ENCODE results near the gene PLCB1.

The PLCB1 gene

GRCh38 chr20:8309634-8310033 is 177.6 kb downstream of the PLCB1 start:
- Histone ChIP-seq H4K91ac (ENCODE audit: low read depth, low read length) (no peak overlapping the region), H3K27me3 (ENCODE audit: insufficient read depth, low read length) (no peaks in the 10 kb centered on the region), H3K18ac (ENCODE audit: low read length) (no peak overlapping the region), H2BK5ac (ENCODE audit: low read depth, low read length, poor library complexity) (no peak overlapping the region), H3K79me1 (ENCODE audit: low read length) (no peaks in the 10 kb centered on the region), H3K4me1 (ENCODE audit: control insufficient read depth in 1 of 2, insufficient read depth in 2 of 2, low read length in 2 of 2) (no peaks in the 10 kb centered on the region), H2BK120ac (ENCODE audit: insufficient read depth, low read length, poor library complexity) (no peak overlapping the region), H3K79me2 (ENCODE audit: control insufficient read depth, insufficient read depth, low read length, poor library complexity) (no peaks in the 10 kb centered on the region), H3K9me3 (ENCODE audit: insufficient read depth, low read depth, low read length) (no peaks in the 10 kb centered on the region), H3K4me2 (ENCODE audit: low read length) (no peak overlapping the region), H3K14ac (ENCODE audit: low read length) (no peak overlapping the region), H2BK12ac (ENCODE audit: low read length) (no peak overlapping the region), H4K12ac (ENCODE audit: low read depth, low read length) (no peak overlapping the region), H3K23ac (ENCODE audit: low read length) (no peak overlapping the region), H2AFZ (ENCODE audit: insufficient read depth, low read length, poor library complexity) (no peak overlapping the region), H3K4ac (ENCODE audit: low read depth, low read length) (no peak overlapping the region), H3K9ac (ENCODE audit: low read length) (no peak overlapping the region), H2AK5ac (ENCODE audit: low read length) (no peak overlapping the region), H3K27ac (ENCODE audit: low read depth, low read length) (no peak overlapping the region), H4K8ac (ENCODE audit: low read depth, low read length) (no peak overlapping the region), H3K36me3 (ENCODE audit: control insufficient read depth in 1 of 2, insufficient read depth in 2 of 2, low read length in 2 of 2) (no peaks in the 10 kb centered on the region), H3K4me3 (ENCODE audit: low read depth, low read length) (no peak overlapping the region)
- no CpG with 5 or more reads among the region's 5 CpGs for WGBS (ENCODE audit: extremely low coverage, insufficient coverage, insufficient read length)
- peak in 1 of 2 donors; percentile 12 for DNase-seq

- no peak overlapping the region for H2BK120ac ChIP-seq (ENCODE audit: insufficient read depth, low read length, poor library complexity)
- H3K9ac ChIP-seq (ENCODE audit: low read length): no peak overlapping the region
- WGBS (ENCODE audit: extremely low coverage, insufficient coverage, insufficient read length): no CpG with 5 or more reads among the region's 4 CpGs
- H3K4me3 ChIP-seq (ENCODE audit: low read depth, low read length): no peak overlapping the region
- no peak overlapping the region for H2BK12ac ChIP-seq (ENCODE audit: low read length)
- H3K27me3 ChIP-seq (ENCODE audit: insufficient read depth, low read length): no peaks in the 10 kb centered on the region
- H4K91ac ChIP-seq (ENCODE audit: low read depth, low read length): no peak overlapping the region
- H2AK5ac ChIP-seq (ENCODE audit: low read length): no peak overlapping the region
- no peaks in the 10 kb centered on the region for H3K36me3 ChIP-seq (ENCODE audit: control insufficient read depth in 1 of 2, insufficient read depth in 2 of 2, low read length in 2 of 2)
- no peak for DNase-seq
- H4K8ac ChIP-seq (ENCODE audit: low read depth, low read length): no peak overlapping the region
- no peak overlapping the region for H3K14ac ChIP-seq (ENCODE audit: low read length)
- no peaks in the 10 kb centered on the region for H3K79me2 ChIP-seq (ENCODE audit: control insufficient read depth, insufficient read depth, low read length, poor library complexity)
- no peaks in the 10 kb centered on the region for H3K9me3 ChIP-seq (ENCODE audit: insufficient read depth, low read depth, low read length)
- no peak overlapping the region for H3K27ac ChIP-seq (ENCODE audit: low read depth, low read length)
- H3K4me2 ChIP-seq (ENCODE audit: low read length): no peak overlapping the region
- no peak overlapping the region for H3K4ac ChIP-seq (ENCODE audit: low read depth, low read length)
- no peak overlapping the region for H3K23ac ChIP-seq (ENCODE audit: low read length)
- no peak overlapping the region for H2AFZ ChIP-seq (ENCODE audit: insufficient read depth, low read length, poor library complexity)
- H3K18ac ChIP-seq (ENCODE audit: low read length): no peak overlapping the region
- H2BK5ac ChIP-seq (ENCODE audit: low read depth, low read length, poor library complexity): no peak overlapping the region
- H3K4me1 ChIP-seq (ENCODE audit: control insufficient read depth in 1 of 2, insufficient read depth in 2 of 2, low read length in 2 of 2): no peaks in the 10 kb centered on the region
- H4K12ac ChIP-seq (ENCODE audit: low read depth, low read length): no peak overlapping the region
- no peaks in the 10 kb centered on the region for H3K79me1 ChIP-seq (ENCODE audit: low read length)
These were observed 178.6 kb downstream of the PLCB1 start for GRCh38 chr20:8310618-8311017.

- no peak overlapping the region for H3K18ac ChIP-seq (ENCODE audit: low read length)
- no peak overlapping the region for H2BK12ac ChIP-seq (ENCODE audit: low read length)
- no peak overlapping the region for H3K4me2 ChIP-seq (ENCODE audit: low read length)
- no peak overlapping the region for H4K91ac ChIP-seq (ENCODE audit: low read depth, low read length)
- DNase-seq: no peak
- no peak overlapping the region for H3K27ac ChIP-seq (ENCODE audit: low read depth, low read length)
- no peaks in the 10 kb centered on the region for H3K79me2 ChIP-seq (ENCODE audit: control insufficient read depth, insufficient read depth, low read length, poor library complexity)
- H3K4me3 ChIP-seq (ENCODE audit: low read depth, low read length): no peak overlapping the region
- no peak overlapping the region for H2BK5ac ChIP-seq (ENCODE audit: low read depth, low read length, poor library complexity)
- no peak overlapping the region for H4K8ac ChIP-seq (ENCODE audit: low read depth, low read length)
- WGBS (ENCODE audit: extremely low coverage, insufficient coverage, insufficient read length): no CpG with 5 or more reads among the region's 1 CpG
- no peak overlapping the region for H2BK120ac ChIP-seq (ENCODE audit: insufficient read depth, low read length, poor library complexity)
- H3K4ac ChIP-seq (ENCODE audit: low read depth, low read length): no peak overlapping the region
- H4K12ac ChIP-seq (ENCODE audit: low read depth, low read length): no peak overlapping the region
- no peak overlapping the region for H3K14ac ChIP-seq (ENCODE audit: low read length)
- H3K79me1 ChIP-seq (ENCODE audit: low read length): no peaks in the 10 kb centered on the region
- no peaks in the 10 kb centered on the region for H3K9me3 ChIP-seq (ENCODE audit: insufficient read depth, low read depth, low read length)
- no peak overlapping the region for H2AK5ac ChIP-seq (ENCODE audit: low read length)
- H3K4me1 ChIP-seq (ENCODE audit: control insufficient read depth in 1 of 2, insufficient read depth in 2 of 2, low read length in 2 of 2): no peaks in the 10 kb centered on the region
- H3K27me3 ChIP-seq (ENCODE audit: insufficient read depth, low read length): no peaks in the 10 kb centered on the region
- H3K9ac ChIP-seq (ENCODE audit: low read length): no peak overlapping the region
- no peaks in the 10 kb centered on the region for H3K36me3 ChIP-seq (ENCODE audit: control insufficient read depth in 1 of 2, insufficient read depth in 2 of 2, low read length in 2 of 2)
- H3K23ac ChIP-seq (ENCODE audit: low read length): no peak overlapping the region
- no peak overlapping the region for H2AFZ ChIP-seq (ENCODE audit: insufficient read depth, low read length, poor library complexity)
These were observed 181.0 kb downstream of the PLCB1 start for GRCh38 chr20:8313073-8313472.

- Histone ChIP-seq H3K4me2 (ENCODE audit: low read length) (no peak overlapping the region), H3K79me2 (ENCODE audit: control insufficient read depth, insufficient read depth, low read length, poor library complexity) (no peaks in the 10 kb centered on the region), H3K14ac (ENCODE audit: low read length) (no peak overlapping the region), H3K27me3 (ENCODE audit: insufficient read depth, low read length) (no peaks in the 10 kb centered on the region), H4K8ac (ENCODE audit: low read depth, low read length) (no peak overlapping the region), H2BK12ac (ENCODE audit: low read length) (no peak overlapping the region), H3K79me1 (ENCODE audit: low read length) (no peaks in the 10 kb centered on the region), H3K4me3 (ENCODE audit: low read depth, low read length) (no peak overlapping the region), H3K18ac (ENCODE audit: low read length) (no peak overlapping the region), H3K4me1 (ENCODE audit: control insufficient read depth in 1 of 2, insufficient read depth in 2 of 2, low read length in 2 of 2) (no peaks in the 10 kb centered on the region), H3K27ac (ENCODE audit: low read depth, low read length) (no peak overlapping the region), H3K23ac (ENCODE audit: low read length) (no peak overlapping the region), H2BK120ac (ENCODE audit: insufficient read depth, low read length, poor library complexity) (no peak overlapping the region), H3K9ac (ENCODE audit: low read length) (no peak overlapping the region), H2AK5ac (ENCODE audit: low read length) (no peak overlapping the region), H2BK5ac (ENCODE audit: low read depth, low read length, poor library complexity) (no peak overlapping the region), H4K12ac (ENCODE audit: low read depth, low read length) (no peak overlapping the region), H2AFZ (ENCODE audit: insufficient read depth, low read length, poor library complexity) (no peak overlapping the region), H3K9me3 (ENCODE audit: insufficient read depth, low read depth, low read length) (no peaks in the 10 kb centered on the region), H3K36me3 (ENCODE audit: control insufficient read depth in 1 of 2, insufficient read depth in 2 of 2, low read length in 2 of 2) (no peaks in the 10 kb centered on the region), H4K91ac (ENCODE audit: low read depth, low read length) (no peak overlapping the region), H3K4ac (ENCODE audit: low read depth, low read length) (no peak overlapping the region)
- WGBS (ENCODE audit: extremely low coverage, insufficient coverage, insufficient read length): no CpG with 5 or more reads among the region's 10 CpGs
- no peak for DNase-seq
These were observed 183.8 kb downstream of the PLCB1 start for GRCh38 chr20:8315639-8316573.

Data from trophoblast cell (in vitro differentiated cells and primary cell).